Kidney capillary endothelial cell (primary cell): ENCODE data around the gene SFMBT2.
"Not testable (repeated sequence)": the region's sequence is repeated elsewhere in the genome, so short reads cannot be mapped to it uniquely, and the experiment has no call there.

Source experiments
- DNase-seq: peaks from one replicate; pipeline ENCODE4 v3.0.0-alpha.2; 2018; ENCODE audit warnings: low spot score

The SFMBT2 gene

DNA sequence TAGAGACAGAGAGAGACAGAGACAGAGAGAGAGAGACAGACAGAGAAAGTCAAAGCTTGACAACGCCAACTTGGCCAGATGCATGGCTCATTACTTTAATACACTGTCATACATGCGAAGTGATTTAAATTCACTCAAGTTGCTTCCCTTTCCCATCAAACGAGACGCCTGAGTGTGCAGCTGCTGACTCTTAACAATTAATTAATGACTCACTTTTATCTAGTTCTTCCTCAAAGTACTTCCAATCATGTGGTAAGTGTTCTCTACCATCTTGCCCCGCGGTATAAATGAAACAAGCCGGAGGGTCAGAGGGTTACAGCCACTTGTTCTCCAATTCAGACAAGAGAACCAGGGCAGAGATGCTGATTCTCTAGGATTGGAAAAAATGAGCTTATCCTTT is 90.8 kb downstream of the SFMBT2 start:
- no peak for DNase-seq

DNA sequence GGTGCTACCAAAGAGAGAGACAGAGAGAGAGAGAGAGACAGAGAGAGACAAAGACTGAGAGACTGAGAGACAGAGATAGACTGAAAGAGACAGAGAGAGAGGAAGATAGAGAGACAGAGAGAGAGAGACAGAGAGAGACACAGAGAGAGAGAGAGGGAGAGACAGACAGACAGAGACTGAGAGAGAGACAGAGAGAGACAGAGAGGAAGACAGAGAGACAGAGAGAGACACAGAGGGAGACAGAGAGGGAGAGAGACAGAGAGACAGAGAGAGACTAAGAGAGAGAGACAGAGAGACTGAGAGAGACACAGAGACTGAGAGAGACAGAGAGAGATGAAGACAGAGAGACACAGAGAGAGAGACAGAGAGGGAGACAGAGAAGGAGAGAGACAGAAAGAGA is 91.2 kb downstream of the SFMBT2 start:
- DNase-seq = no peak

DNA sequence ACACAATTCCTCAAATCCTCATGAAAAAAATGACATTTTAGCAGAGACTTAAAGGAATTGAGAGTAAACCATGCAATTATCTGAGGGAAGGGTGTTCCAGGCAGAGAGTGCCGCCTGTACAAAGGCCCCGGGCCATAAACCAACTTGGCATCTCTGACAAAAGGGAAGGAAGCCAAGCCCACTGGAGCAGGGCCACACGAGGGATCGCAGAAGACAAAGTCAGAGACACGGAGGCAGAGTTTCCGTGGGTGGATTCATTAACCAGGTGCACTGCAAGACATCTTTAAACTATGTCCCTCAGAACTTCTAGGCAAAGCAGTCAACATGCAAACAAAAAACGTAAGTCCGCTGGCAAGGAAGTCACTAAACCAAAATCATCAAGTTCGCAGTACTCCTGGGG is 92.0 kb downstream of the SFMBT2 start:
- DNase-seq = no peak

- no peak for DNase-seq
Observed at GRCh38 chr10:7317786-7318446, 92.9 kb downstream of the SFMBT2 start.

DNA sequence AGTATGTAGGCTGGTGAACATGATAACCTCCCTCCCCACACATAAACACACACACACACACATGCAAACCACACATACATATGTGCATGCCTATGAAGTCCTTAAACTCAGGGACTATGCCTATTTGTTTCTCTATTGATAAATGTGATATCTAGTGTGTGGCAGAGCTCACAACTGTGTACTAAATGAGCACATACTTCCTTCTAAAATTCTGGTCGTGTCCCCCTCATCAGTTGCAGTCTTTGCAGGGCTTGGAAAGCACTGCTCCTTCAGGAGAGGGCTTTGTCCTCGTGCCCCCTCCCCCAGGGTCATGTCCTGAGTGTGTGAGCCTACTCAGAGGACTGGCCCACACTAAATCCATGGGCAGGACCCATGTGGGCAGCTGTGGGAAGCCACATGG is 94.0 kb downstream of the SFMBT2 start:
- DNase-seq = no peak

- no peak for DNase-seq
Observed at GRCh38 chr10:7315906-7316305, 94.9 kb downstream of the SFMBT2 start.

DNA sequence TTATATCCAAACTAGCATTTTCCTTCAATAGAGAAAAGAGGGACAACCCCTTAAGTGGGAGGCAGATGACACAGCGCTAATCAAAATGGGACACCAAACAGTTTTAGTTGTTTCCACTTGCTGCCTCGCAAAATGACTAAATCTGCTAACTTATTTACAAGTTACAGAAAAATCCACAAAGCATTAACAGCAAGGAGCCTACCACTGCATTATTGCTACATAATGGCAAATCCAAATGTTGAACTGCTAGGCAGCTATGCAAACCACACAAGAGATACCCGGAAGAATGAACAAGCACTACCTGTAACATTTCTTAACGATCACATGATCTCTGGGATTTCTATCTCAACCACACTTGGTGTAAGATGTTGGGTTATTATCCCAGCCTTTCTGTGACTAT is 96.7 kb downstream of the SFMBT2 start:
- DNase-seq = no peak

DNA sequence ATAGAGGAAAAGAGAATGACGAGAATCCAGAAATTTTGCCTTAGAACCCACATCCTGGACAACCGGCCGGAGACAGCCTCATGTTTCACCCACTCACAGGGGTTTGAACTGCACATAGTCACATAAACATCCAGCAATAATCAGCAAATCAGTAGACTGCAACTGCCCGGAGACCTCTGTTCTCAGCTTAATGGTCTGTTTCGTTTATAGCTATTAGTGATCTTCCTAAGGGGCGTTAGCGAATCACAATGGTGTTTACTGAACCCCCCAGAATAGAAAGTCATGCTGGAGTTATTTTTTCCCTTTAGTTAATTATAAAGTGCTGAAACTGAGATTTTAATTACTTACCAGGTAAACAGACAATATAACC is 98.4 kb downstream of the SFMBT2 start:
- no peak for DNase-seq

DNA sequence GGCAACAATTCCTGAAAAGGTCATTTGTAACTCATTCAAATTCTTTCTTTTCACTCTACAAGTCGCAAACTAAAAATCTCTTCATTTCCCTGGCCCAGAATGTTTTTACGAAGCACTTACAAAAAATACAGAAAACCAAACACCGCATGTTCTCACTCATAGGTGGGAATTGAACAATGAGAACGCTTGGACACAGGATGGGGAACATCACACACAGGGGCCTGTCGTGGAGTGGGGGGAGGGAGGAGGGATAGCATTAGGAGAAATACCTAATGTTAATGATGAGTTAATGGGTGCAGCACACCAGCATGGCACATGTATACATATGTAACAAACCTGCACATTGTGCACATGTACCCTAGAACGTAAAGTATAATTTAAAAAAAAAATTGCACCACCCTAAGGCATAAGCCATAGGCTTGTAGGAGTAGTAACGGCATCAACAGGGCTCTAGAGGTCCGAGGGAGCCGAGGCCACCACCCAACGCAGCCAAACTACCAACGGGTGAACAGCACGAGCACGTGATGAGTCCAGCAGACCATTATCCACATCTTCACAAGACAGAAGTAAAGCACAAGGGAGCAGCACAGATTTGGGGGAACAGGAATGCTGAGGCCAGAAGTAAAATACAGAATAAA is 98.9 kb downstream of the SFMBT2 start:
- not testable (repeated sequence) for DNase-seq

DNA sequence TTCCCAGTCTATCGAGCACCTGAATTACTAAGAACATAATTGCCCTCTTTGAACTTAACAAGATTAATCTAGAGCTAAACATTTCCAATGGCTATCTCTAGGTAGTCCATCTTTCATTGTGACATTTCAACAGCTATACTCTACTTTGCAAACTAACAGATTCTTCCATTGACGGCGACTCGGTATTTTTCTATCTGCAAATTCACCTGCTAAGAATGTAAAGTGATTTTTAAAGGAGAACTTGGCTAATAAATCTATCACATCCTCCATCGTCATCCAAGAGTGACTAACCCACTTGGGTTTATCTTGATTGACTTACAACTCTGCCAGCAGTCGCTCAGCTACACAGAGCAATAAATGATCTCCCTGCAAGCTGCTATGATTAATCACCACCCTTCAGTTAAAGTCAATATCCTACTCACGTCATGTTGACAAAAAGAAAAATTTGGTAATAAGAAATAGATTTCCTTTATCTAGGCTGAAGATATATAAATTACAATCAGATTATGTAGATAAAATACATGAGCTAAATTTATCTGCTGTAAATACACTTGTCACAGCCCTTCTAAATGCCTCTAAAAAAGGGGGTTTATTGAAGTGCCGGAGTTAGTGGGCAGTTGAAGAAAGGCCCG is 99.5 kb downstream of the SFMBT2 start:
- no peak for DNase-seq

DNA sequence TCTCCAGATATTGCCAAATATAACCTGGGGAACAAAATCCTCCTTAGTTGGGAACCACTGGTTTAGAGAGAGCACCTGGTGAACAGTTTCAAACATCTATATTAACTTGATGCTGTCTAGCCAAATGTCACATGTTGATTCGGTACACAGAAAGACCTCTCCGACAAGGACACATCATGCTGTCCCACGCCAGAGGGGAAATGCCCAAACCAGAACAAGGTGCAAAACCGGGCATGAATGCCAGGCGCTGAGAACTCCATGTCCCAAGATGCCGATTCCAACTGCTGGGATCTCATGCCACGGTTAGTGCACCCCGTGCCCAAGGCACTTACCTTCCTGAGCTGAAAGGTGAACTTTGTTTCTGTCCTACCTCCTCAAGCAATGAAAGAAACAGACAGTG is 100.8 kb downstream of the SFMBT2 start:
- no peak for DNase-seq

DNA sequence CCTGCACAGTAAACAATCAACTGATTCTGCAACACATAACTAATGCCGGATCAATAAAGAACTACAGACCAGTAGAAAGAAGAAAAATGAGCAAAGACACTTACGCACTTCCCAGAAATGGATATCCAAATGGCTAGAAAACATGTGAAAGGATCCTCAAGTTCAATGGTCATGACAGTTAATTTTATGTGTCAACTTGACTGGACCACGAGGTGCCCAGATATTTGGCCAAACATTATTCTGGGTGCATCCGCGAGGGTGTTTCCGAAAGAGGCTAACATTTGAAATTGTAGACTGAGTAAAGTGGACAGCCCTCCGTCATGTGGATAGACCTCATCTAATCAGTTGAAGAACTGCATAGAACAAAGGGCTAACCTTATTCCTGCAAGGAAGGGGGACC is 102.0 kb downstream of the SFMBT2 start:
- DNase-seq = no peak

DNA sequence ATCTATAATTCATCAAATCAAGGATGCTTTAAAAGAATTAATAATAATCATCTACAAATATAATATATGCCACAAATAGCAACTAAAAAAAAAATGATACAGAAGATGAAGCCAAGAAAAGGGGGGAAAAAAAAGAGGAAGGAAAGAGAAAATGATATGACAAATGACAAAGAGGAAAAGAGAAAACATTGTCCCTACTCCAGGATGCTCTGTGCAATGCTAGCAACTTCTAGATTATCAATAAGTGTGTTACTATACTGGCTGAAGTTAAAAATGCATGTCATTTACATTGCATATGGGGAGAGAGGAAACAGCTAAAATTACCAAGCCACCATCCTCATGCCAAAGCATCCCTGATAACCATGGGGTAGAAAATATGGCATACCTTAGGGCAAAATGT is 104.2 kb downstream of the SFMBT2 start:
- DNase-seq = no peak

DNA sequence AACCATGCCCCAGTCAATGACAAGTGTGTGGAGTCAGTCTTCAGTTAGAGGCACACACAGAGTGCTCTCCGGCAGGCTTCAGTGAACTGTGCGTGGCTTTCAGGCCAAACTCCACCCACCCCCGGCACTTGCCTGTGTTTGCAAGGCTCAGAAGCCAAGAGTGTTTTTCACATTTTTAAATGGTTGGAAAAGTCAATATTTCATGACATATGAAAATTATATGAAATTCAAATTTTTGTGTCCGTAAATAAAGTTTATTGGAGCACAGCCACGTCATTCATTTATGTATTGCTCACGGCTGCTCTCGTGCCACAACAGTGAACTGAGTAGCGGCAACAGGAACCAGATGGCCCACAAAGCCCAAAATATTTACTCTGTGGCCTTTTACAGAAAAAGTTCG is 104.7 kb downstream of the SFMBT2 start:
- DNase-seq = no peak

DNA sequence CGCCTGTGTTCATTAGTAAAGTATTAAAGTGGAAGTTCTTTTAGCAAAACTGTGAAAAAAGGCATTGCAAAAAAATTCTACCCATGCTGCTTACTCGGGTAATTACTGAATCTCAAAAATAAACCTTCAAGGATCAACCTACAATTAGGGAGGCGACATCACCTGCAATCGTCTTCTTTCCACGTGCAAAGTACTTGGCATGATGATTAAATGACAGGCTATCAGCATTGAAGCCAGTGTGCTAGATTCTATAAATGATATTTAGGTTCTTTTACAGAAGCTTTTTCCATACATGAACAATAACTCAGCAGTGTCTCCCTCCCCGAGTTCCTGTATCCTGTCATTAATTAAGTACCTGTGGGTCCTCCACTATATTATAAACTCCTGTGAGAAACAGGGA is 105.8 kb downstream of the SFMBT2 start:
- DNase-seq = no peak

DNA sequence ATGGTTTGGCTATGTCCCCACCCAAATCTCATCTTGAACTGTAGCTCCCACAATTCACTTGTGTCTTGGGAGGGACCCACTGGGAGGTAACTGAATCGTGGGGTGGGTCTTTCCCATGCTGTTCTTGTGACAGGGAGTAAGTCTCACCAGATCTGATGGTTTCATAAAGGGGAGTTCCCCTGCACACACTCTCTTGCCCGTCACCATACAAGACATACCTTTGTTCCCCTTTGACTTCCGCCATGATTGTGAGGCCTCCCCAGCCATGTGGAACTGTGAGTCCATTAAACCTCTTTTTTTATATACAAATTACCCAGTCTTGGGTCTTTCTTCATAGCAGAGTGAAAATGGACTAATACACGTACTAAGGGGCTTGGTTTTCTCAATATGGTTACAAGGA is 106.7 kb downstream of the SFMBT2 start:
- DNase-seq = no peak

DNA sequence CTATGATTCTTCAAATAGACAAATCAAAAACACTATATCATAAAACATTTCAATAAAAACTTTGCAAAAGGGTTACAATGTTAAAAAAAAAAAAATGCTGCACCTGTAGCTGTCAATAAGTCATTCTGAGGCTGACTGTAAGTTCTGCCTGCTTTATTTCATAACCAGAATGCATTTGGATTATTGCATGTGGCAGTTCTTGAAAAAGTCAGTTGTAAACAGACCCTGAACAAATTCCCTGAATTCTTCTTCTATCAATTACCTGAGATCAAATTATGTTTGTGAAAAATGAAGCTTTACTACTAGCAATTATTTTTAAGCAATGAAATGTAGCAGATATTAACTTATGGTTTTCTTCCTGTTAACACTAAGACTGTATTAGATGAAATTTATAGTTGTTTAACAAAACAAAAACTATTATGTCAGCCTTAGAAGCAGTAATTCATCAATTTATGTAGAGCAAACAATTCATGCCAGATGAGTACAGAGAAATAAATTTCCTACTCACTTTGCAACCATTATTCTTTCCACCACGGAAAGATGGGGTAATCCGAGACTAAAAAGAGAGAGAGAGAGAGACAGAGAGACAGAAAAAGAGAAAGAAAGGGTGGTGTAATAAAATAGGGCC is 107.8 kb downstream of the SFMBT2 start:
- no peak for DNase-seq

GRCh38 chr10:7302392-7302906 is 108.4 kb downstream of the SFMBT2 start:
- no peak for DNase-seq

DNA sequence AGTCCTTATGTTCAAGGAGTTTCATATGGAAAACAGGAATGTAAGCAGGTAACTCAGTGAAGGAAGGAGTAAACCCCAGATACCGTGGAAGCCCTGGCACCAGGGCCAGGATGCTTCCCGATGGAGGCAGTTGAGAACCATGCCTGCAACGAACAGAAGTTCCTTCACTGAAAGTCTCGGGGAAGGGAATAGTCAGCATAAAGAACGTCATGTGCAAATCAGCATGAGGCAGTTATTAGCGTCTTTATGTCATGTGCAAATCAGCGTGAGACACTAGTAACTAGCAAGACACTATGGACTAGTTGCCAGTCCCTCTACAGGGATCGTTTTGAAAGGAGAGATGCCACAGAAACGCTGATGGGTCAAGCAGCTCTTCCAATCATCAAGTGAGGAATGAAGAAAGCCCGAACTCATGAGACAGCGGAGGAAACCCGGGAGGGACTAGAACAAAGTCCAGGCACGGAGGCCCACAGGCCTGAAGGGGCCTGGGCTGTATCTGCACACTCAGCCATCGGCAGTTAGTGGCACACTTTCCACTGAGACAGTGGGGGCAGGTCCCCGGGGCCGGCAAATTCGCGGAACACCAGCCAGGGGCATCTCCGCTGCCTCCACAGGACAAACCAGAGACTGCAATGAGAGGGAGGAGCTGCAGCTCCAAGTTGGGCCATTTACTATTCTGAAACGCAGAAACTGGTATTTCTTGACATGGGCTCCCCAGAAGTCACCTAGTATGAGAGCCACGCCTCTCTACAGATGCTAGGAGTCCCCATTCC is 109.6 kb downstream of the SFMBT2 start:
- no peak for DNase-seq

DNA sequence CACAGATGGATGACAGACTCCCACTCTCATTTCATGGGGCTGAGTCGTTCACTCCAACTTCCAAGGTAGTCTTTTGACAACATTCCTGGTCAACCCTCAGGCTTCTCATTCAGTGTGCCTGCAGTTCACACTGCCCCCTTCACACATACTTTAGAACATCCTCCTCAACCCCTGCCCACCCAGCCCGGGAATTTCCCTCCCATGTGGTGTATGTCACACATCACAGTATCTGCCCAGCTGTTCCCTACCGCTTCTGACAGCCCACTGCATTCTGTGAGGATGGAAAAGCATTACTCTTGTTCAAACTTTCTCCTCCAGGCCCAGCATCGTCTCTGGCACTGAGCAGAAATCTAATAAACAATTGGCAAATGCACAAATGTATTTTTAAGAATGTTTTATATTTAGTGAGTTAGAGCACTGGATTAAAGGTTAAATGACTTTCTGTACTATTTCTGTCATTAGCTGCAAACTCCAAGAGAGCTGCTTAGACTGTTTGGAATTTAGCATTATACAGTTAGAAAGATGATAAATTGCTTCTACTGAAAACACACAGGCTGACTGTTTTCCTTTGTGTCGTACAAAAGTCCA is 110.4 kb downstream of the SFMBT2 start:
- no peak for DNase-seq

DNA sequence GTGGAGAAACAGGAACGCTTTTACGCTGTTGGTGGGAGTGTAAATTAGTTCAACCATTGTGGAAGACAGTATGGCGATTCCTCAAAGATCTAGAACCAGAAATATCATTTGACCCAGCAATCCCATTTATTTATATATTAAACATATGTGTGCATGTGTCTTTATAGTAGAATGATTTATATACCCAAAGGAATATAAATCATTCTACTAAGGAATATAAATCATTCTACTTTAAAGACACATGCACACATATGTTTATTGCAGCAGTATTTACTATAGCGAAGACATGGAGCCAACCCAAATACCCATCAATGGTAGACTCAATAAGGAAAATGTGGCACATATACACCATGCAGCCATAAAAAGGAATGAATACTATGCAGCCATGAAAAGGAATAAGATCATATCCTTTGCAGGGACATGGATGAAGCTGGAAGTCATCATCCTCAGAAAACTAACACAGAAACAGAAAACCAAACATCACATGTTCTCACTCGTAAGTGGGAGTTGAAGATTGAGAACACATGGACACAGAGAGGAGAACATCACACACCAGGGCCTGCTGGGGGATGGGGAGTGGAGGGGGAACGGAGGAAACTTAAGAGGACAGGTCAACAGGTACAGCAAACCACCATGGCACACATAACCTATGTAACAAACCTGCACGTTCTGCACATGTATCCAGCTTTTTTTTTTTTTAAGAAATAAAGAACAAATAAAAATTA is 111.1 kb downstream of the SFMBT2 start:
- not testable (repeated sequence) for DNase-seq
